ENCODE data around the gene C22orf42.
"Not testable (repeated sequence)": the region's sequence is repeated elsewhere in the genome, so short reads cannot be mapped to it uniquely, and the experiment has no call there.

Gene C22orf42

DNA sequence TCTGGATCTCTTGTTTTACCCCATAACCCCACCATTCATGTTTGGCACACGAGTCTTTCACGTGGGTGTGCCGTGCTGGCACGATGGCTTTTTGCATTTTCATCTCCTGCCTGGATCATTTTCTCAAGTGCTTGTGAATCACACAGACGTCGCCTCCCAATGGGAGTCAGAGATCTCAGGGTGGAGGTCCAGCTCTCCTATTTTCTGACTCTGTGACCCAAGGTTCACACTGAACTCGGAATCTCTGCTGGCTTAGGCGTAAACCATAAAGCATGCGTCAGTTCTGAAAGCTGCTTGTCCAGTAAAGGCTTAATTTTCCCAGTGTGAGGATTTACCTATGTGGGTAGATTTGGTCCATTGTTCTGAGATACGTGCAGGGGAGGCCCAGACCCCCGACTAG lies 16.0 kb upstream of the C22orf42 start:
- no peaks in the 10 kb centered on the region for H3K36me3 ChIP-seq
- TF ChIP-seq, protein P1, sequence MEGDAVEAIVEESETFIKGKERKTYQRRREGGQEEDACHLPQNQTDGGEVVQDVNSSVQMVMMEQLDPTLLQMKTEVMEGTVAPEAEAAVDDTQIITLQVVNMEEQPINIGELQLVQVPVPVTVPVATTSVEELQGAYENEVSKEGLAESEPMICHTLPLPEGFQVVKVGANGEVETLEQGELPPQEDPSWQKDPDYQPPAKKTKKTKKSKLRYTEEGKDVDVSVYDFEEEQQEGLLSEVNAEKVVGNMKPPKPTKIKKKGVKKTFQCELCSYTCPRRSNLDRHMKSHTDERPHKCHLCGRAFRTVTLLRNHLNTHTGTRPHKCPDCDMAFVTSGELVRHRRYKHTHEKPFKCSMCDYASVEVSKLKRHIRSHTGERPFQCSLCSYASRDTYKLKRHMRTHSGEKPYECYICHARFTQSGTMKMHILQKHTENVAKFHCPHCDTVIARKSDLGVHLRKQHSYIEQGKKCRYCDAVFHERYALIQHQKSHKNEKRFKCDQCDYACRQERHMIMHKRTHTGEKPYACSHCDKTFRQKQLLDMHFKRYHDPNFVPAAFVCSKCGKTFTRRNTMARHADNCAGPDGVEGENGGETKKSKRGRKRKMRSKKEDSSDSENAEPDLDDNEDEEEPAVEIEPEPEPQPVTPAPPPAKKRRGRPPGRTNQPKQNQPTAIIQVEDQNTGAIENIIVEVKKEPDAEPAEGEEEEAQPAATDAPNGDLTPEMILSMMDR (IDR thresholded peaks at IDR 0.05), result no peak

DNA sequence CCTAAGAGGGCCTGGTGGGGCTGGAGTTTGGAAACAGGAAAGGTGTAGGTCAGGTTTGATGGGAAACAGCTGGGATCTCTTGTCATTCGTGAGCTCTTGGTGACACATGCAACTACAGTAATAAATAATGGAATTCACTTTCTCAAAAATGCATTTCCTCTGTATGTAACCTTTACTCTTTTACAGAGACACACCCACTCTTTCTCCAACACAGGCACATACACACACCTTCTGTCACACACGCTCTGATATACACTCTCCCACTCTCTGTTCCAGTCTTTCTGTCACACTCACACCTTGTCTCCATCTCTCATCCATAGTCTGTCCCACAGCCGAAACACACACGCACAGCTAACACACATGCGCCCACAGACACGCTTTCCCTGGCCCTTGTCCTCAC lies 6.6 kb upstream of the C22orf42 start:
- TF ChIP-seq, protein P1 (IDR thresholded peaks at IDR 0.05), result no peak
- H3K4me3 ChIP-seq (ENCODE audit: low read depth in 1 of 2, low read length in 1 of 2), result no peak overlapping the region
- no peaks in the 10 kb centered on the region for H3K9me3 ChIP-seq

More for the DNA sequence above, 16.0 kb upstream of the C22orf42 start:
- H3K4me3 ChIP-seq (ENCODE audit: low read depth in 1 of 2, low read length in 1 of 2), result no peak overlapping the region
- no peak overlapping the region for H3K27ac ChIP-seq
- H3K27me3 ChIP-seq, result peaks cover 74% of the 10 kb centered on the region
- H3K4me1 ChIP-seq (ENCODE audit: control insufficient read depth in 1 of 2, insufficient read depth in 1 of 2, low read depth in 1 of 2, low read length in 1 of 2), result no peaks in the 10 kb centered on the region
- no peaks in the 10 kb centered on the region for H3K9me3 ChIP-seq

DNA sequence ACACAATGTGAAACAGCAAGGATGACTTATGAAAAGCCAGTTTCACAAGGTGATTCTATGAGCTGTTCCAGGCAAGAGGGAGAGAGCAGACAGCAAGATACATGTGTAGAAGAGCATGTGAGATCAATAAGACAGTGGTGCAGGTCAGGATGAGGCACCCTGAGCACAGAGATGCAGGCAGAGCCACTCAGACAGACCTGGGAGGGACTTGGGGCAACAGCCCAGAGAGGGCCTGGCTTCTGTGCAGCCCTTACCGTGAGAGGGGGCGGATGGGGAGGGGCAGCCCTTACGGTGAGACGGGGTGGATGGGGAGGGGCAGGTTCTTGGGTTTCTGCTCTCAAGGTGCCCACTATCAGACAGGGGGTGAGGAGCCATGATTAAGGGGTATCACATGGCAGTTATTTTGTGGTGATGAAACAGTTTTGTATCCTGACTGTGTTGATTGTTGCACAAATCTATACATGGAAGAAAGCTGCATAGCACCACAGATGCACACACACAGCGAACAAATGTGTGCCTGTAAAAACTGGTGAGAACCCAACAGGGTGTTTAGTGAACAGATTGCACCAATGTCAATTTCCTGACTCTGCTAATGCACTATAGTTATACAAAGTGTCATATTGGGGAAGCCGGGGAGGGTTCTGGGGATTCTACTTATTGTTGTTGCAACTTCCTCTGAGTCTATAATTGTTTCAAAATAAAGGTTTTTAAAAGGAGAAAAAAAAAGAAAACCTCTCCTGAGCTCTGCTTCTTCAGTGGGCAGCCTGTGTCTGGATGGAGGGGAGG lies 5.2 kb upstream of the C22orf42 start:
- Histone ChIP-seq H3K4me3 (ENCODE audit: low read depth in 1 of 2, low read length in 1 of 2) (no peak overlapping the region), H3K36me3 (no peaks in the 10 kb centered on the region), H3K27me3 (no peaks in the 10 kb centered on the region), H3K27ac (peak overlapping the region; percentile 44), H3K4me1 (ENCODE audit: control insufficient read depth in 1 of 2, insufficient read depth in 1 of 2, low read depth in 1 of 2, low read length in 1 of 2) (peaks cover 12 to 23% of the 10 kb centered on the region in 2 experiments), H3K9me3 (no peaks in the 10 kb centered on the region)
- TF ChIP-seq, protein P1 (IDR thresholded peaks at IDR 0.05), result no peak

More for the DNA sequence above, 6.6 kb upstream of the C22orf42 start:
- no peaks in the 10 kb centered on the region for H3K36me3 ChIP-seq
- H3K27ac ChIP-seq, result no peak overlapping the region
- H3K27me3 ChIP-seq, result no peaks in the 10 kb centered on the region
- H3K4me1 ChIP-seq (ENCODE audit: control insufficient read depth in 1 of 2, insufficient read depth in 1 of 2, low read depth in 1 of 2, low read length in 1 of 2), result peaks cover 12 to 23% of the 10 kb centered on the region in 2 experiments

DNA sequence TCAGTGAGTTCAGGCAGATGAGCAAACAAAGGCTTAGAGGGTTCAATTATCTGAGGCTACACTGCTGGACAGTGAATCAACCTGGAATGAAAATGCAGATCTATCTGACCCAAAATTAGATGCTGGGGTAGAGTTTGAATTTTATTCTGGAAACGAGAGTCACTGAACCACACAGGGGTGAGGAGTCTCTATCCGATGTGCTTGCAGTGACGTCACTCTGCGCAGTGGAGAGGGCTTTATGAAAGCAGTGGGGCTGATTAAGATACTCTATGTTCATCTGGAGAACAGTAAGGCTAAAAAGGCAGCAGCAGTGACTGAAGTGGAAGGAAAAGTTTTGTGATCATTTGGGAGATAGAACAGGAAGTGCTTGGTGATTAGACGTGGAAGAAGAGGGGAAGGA lies 1.3 kb upstream of the C22orf42 start:
- H3K27me3 ChIP-seq; H3K9me3 ChIP-seq; H3K36me3 ChIP-seq; H3K27ac ChIP-seq; H3K4me3 ChIP-seq (ENCODE audit: low read depth in 1 of 2, low read length in 1 of 2): not testable (repeated sequence)
- peaks cover 12 to 17% of the 10 kb centered on the region in 2 experiments for H3K4me1 ChIP-seq (ENCODE audit: control insufficient read depth in 1 of 2, insufficient read depth in 1 of 2, low read depth in 1 of 2, low read length in 1 of 2)

DNA sequence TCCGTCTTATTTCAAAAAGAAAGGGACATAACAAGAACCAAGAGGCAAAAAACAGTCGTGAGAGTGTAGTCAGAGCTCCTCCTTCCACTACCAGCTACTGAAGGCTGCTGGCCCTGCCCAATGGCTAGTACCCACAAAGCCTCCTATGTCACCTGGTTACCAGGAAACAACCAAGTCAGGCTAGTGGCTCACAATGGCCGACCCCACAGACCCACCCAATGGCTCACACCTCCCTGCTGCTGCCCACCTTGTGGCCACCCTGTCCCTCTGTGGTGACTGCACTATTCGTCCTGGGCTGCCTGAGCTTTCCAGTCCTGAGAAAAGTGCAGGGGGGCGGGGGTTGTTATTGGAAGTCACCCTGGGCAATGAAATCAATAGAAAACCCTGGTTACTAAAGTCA lies 1.5 kb downstream of the C22orf42 start:
- H3K27me3 ChIP-seq; H3K27ac ChIP-seq; H3K4me1 ChIP-seq (ENCODE audit: control insufficient read depth in 1 of 2, insufficient read depth in 1 of 2, low read depth in 1 of 2, low read length in 1 of 2); H3K4me3 ChIP-seq (ENCODE audit: low read depth in 1 of 2, low read length in 1 of 2); H3K9me3 ChIP-seq; H3K36me3 ChIP-seq: not testable (repeated sequence)

DNA sequence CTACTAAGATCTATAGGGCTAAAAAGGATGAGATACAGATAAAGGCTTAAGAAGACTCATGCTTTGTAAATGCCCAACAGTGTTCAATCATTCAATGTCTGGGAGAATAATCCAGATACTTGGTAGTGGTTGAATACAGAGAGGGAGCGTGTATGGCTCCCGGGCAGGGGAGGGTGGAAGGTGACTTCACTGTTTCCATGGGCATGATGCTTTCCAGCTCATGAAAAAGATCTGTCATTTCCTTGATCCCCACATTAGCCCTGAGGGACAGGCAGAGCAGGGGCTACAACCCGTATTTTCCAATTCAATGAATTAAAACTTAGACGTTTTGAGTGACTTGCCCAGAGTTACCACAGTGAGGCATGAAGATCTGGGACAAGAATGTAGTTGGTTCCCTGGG lies 4.4 kb downstream of the C22orf42 start:
- not testable (repeated sequence) for H3K4me3 ChIP-seq (ENCODE audit: low read depth in 1 of 2, low read length in 1 of 2); H3K9me3 ChIP-seq; H3K4me1 ChIP-seq (ENCODE audit: control insufficient read depth in 1 of 2, insufficient read depth in 1 of 2, low read depth in 1 of 2, low read length in 1 of 2); H3K27me3 ChIP-seq; H3K27ac ChIP-seq; H3K36me3 ChIP-seq

DNA sequence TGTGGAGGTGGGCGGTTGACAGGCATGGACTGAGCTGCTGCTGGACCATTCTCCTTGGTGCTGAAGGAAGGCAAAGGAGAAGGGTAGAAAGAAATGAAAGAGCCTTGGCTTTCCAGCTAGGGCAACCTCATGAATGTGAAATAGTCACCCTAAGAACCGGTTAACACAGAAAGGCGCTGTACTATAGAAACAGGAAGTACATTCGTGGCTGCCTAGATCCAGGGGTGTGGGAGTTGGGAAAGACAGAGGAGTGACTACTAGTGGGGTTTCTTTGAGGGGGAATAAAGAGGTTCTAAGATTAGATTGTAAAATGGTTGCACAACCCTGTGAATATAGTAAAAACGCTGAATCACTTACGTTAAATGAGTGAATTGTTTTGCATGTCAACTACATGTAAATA lies 7.5 kb downstream of the C22orf42 start:
- not testable (repeated sequence) for H3K27me3 ChIP-seq, H3K9me3 ChIP-seq

DNA sequence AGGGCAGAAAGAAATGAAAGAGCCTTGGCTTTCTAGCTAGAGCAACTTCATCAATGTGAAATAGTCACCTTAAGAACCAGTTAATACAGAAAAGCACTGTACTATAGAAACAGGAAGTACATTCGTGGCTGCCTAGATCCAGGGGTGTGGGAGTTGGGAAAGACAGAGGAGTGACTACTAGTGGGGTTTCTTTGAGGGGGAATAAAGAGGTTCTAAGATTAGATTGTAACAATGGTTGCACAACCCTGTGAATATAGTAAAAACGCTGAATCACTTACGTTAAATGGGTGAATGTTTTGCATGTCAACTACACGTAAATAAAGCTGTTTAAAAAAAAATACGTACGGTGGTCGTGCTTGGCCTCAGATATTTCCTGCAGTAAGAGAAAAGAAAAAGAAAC lies 8.5 kb downstream of the C22orf42 start:
- not testable (repeated sequence) for H3K27ac ChIP-seq; H3K9me3 ChIP-seq; H3K4me3 ChIP-seq (ENCODE audit: low read depth in 1 of 2, low read length in 1 of 2)

More for the DNA sequence above, 7.5 kb downstream of the C22orf42 start:
- not testable (repeated sequence) for H3K36me3 ChIP-seq; H3K4me3 ChIP-seq (ENCODE audit: low read depth in 1 of 2, low read length in 1 of 2); H3K27ac ChIP-seq; H3K4me1 ChIP-seq (ENCODE audit: control insufficient read depth in 1 of 2, insufficient read depth in 1 of 2, low read depth in 1 of 2, low read length in 1 of 2)

DNA sequence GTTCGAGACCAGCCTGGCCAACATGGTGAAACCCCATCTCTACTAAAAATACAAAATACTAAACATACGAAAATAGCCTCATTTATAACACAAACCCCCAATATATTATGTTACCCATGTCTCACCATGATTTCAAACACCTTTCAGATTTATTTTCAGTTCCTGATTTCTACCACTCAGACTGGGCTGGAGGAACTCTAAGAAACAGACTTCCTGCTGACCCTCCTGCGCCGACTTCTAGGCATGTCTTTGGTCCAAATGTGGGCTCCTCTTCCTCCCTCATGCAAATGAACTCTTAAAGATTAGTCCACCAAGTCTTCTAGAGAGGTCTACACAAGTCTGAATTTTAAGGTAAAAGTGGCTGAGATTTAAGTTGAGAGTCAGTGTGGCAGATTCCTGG lies 10.7 kb downstream of the C22orf42 start:
- not testable (repeated sequence) for H3K9me3 ChIP-seq; H3K4me3 ChIP-seq (ENCODE audit: low read depth in 1 of 2, low read length in 1 of 2); H3K36me3 ChIP-seq; H3K27ac ChIP-seq; H3K27me3 ChIP-seq
- H3K4me1 ChIP-seq (ENCODE audit: control insufficient read depth in 1 of 2, insufficient read depth in 1 of 2, low read depth in 1 of 2, low read length in 1 of 2), result peaks cover 0 to 10% of the 10 kb centered on the region in 2 experiments

More for the DNA sequence above, 8.5 kb downstream of the C22orf42 start:
- not testable (repeated sequence) for H3K36me3 ChIP-seq; H3K27me3 ChIP-seq; H3K4me1 ChIP-seq (ENCODE audit: control insufficient read depth in 1 of 2, insufficient read depth in 1 of 2, low read depth in 1 of 2, low read length in 1 of 2)

DNA sequence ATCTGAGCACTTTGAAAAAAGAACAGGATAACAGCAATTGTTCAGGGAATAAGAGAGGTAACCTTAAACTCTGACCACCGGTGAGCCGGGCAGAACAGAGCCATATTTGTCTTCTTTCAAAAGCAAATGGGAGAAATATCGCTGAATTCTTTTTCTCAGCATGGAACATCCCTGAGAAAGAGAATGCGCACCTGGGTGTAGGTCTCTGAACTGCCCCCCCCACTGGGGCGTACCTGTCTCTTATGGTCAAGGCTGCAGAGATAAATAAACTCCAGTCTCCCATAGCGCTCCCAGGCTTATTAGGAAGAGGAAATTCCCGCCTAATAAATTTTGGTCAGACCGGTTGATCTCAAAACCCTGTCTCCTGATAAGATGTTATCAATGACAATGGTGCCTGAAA lies 12.0 kb downstream of the C22orf42 start:
- not testable (repeated sequence) for H3K27me3 ChIP-seq; H3K27ac ChIP-seq; H3K4me3 ChIP-seq (ENCODE audit: low read depth in 1 of 2, low read length in 1 of 2); H3K9me3 ChIP-seq; H3K36me3 ChIP-seq
- H3K4me1 ChIP-seq (ENCODE audit: control insufficient read depth in 1 of 2, insufficient read depth in 1 of 2, low read depth in 1 of 2, low read length in 1 of 2), result peaks cover 0 to 10% of the 10 kb centered on the region in 2 experiments

All from neutrophil (primary cell).